Measurements from ENCODE around the gene CLIP1. TPM values are rescaled to one million over a fixed set of nuclear protein-coding genes. Genes with fewer than 3 reads are reported as not detected.
A peak's percentile ranks its signal among the peaks of the same experiment; 100 is the strongest.
"Not testable (repeated sequence)": the region's sequence is repeated elsewhere in the genome, so short reads cannot be mapped to it uniquely, and the experiment has no call there.

CLIP1 gene
- total RNA-seq, 1 donor from 2014 or later = 114 TPM

DNA sequence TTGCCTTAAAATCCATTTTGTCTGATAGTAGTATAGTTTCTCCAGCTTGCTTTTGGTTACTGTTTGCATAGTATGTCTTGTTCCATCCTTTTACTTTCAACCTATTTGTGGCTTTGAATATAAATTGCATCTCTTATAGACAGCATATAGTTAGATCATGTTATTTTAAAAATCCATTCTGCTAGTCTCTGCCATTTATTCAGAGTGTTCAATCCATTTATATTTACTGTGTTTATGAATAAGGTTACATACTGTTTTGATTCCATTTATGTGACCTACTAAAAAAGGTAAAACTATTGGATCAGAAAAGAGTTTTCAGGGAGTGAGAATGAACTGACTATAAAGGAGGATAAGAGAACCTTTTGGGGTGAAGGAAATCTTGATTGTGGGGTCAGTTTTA is 126.6 kb downstream of the CLIP1 start:
- intact Hi-C loops (cut with DNase I) = no loop called here
- ATAC-seq (no peak), DNase-seq (ENCODE audit: low spot score) (no peak)

GRCh38 chr12:122293081-122293480 is 129.4 kb downstream of the CLIP1 start:
- no peak for DNase-seq (ENCODE audit: low spot score)
- intact Hi-C loops (cut with DNase I) = no loop called here

DNA sequence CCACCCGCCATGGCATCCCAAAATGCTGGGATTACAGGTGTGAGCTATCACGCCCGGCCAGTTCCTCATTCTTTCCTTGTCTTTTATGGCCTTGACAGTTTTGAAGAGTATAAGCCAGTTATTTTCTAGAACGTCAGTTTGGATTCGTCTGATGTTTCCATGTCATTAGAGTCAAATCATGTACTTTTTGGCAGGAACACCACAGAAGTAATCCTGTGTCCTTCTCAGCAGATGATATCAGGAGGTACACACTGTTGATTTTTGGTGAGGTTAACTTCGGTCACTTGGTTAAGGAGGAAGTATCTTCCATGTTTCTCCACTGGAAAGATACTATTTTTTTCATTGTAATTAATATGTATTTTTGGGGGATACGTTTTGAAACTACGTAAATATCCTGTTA is 131.0 kb downstream of the CLIP1 start:
- intact Hi-C loops (cut with DNase I) = no loop called here
- ATAC-seq (no peak), DNase-seq (ENCODE audit: low spot score) (no peak)

More at GRCh38 chr12:122293081-122293480, 129.4 kb downstream of the CLIP1 start:
- no peak for ATAC-seq

GRCh38 chr12:122283680-122284079 is 138.8 kb downstream of the CLIP1 start:
- DNase-seq (ENCODE audit: low spot score) (no peak), ATAC-seq (no peak)
- intact Hi-C loops (cut with DNase I) = no loop called here

GRCh38 chr12:122282061-122282460 is 140.4 kb downstream of the CLIP1 start:
- ATAC-seq = no peak
- intact Hi-C loops (cut with DNase I) = no loop called here
- DNase-seq (ENCODE audit: low spot score) = no peak

DNA sequence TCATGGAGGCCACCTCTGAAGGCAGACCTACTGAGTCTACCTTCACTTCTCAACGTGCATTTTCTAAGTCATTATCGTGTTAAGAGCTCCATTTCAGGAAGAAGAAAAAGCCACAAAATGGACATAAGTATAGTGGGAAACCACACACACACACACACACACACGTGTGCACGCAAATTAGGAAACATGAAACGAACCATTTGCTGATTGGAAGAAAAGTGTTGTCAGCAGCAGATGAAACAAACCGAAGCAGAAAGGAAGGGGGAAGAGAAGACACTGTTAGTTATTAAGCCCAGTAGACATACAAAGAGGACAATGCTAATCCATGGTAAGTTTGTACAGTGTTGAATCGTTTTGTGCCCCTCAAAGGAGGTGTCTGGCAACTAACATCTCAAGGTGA is 146.2 kb downstream of the CLIP1 start:
- no peak for ATAC-seq
- intact Hi-C loops (cut with DNase I) = no loop called here
- DNase-seq (ENCODE audit: low spot score) = no peak

- intact Hi-C loops (cut with DNase I) = no loop called here
- ATAC-seq (no peak), DNase-seq (ENCODE audit: low spot score) (no peak)
Observed at GRCh38 chr12:122275459-122275858, 147.0 kb downstream of the CLIP1 start.

DNA sequence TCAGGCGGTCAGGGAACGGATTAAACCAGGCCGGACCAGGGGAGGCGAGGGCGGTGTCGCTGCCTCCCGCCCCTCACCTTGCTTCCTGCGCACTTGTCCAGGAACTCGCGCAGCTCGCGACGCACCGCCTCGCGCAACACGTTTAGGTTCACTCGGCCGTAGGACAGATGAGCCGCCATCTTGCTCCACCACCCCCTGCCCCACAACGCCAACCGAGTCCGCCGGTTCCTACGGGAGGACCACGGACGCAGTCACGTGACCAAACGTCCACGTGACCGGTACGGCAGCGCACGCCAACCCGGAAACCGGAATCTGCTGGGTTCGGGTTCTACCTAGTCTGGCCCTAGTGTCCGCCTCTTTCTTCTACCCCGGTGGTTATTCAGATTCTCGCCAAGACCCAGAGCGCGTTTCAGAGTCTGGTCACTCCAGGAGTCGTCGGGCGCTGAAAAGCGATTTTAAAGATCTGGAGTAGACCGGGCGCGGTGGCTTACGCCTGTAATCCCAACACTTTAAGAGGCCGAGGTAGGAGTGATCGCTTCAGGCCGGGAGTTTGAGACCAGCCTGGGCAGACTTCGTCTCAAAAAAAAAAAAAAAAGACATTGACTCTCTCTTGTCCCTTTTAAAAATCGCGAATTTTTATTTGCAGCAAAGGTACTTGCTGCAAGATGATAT is 156.1 kb downstream of the CLIP1 start, which contains the start of gene VPS33A:
Gene VPS33A, minus strand, starts transcription at position 265 of the 672 bp plus-strand sequence. Its CDS starts 86 bp downstream, at position 179.
- intact Hi-C loops (cut with DNase I) = no loop called here
- peak; percentile 98 for DNase-seq (ENCODE audit: low spot score)
- peak; percentile 100 for ATAC-seq

- DNase-seq (ENCODE audit: low spot score) (no peak), ATAC-seq (peak; percentile 63)
- intact Hi-C loops (cut with DNase I) = no loop called here
Observed at GRCh38 chr12:122265886-122266229, 156.6 kb downstream of the CLIP1 start.

DNA sequence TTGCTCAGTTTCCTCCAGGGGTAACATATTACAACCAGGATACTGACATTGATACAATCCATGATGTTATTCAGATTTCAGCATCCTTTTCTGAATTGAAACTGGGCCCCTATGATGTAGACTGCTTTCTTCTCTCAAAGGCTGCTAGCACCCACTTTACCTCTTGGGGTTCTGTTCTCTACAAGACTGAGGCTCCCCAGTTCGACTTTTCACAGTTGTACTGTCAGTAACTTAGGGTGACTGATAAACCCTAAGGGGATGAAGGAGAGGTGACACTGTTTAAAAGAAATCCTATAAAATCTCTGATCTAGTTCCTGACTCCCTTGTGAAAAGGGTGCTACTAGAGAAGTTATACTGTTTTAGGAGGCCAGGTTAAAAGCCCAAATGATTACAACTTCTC is 157.0 kb downstream of the CLIP1 start:
- DNase-seq (ENCODE audit: low spot score) (no peak), ATAC-seq (no peak)
- intact Hi-C loops (cut with DNase I) = no loop called here

DNA sequence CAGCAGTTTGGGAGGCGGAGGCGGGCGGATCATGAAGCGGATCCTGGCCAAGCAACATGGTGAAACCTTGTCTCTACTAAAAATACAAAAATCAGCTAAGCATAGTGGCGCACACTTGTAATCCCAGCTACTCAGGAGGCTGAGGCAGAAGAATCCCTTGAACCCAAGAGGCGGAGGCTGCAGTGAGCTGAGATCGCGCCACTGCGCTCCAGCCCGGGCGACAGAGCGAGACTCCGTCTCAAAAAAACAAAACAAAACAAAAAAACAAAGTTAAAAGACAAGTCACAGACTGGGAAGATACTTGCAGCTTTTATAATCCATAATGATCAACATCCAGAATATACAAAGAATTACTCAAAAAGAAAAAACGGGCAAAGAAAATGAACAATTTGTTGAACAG is 161.7 kb downstream of the CLIP1 start:
- intact Hi-C loops (cut with DNase I); ATAC-seq; DNase-seq (ENCODE audit: low spot score): not testable (repeated sequence)

DNA sequence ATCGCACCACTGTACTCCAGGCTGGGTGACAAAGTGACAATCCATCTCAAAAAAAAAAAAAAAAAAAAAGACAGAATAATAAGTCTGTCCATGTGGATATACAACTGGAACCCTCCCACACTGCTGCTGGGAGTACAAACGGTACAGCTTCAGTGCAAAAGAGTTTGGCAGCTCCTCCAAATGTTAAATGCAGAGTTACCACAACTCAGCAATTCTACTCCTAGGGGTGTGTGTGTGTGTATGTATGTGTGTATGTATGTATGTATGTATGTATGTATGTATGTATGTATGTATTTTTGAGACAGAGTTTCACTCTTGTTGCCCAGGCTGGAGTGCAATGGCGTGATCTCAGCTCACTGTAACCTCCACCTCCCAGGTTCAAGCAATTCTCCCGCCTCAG is 163.5 kb downstream of the CLIP1 start:
- ATAC-seq; intact Hi-C loops (cut with DNase I); DNase-seq (ENCODE audit: low spot score): not testable (repeated sequence)

- DNase-seq (ENCODE audit: low spot score); intact Hi-C loops (cut with DNase I); ATAC-seq: not testable (repeated sequence)
Observed at GRCh38 chr12:122258462-122258861, 164.0 kb downstream of the CLIP1 start.

- no peak for ATAC-seq
- no peak for DNase-seq (ENCODE audit: low spot score)
- intact Hi-C loops (cut with DNase I) = no loop called here
Observed at GRCh38 chr12:122250536-122250935, 171.9 kb downstream of the CLIP1 start.

DNA sequence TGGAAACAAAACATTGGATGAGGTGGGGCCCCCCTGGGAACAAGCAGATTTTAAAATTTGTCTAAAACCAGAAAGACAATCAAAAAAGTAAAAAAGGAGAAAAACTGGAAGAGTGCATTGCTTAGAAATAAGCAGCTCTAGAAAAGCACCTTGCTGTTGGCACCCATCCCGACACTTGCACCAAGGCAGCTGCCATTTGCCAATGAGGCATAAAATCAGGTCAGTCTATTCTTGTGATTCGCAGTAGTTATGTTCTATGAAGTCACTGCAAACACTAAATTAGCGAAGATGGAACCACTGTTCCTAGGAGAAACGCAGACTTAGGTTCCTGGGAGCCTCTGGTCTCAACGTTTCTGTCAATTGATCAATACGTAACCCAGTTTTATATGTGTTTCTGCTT is 172.4 kb downstream of the CLIP1 start:
- ATAC-seq (no peak), DNase-seq (ENCODE audit: low spot score) (no peak)

DNA sequence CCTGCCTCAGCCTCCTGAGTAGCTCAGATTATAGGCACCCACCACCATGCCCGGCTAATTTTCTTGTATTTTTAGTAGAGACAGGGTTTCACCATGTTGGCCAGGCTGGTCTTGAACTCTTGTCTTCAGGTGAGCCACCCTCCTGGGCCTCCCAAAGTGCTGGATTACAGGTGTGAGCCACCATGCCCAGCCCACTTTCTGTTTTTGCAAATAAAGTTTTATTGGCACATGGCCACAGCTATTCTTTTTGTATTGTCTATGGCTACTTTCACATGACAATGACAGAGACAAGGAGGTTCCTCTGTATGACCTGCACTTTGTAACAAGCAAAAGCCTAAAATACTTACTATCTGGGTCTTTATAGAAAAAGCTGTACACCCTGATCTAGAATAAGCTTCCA is 176.9 kb downstream of the CLIP1 start:
- DNase-seq (ENCODE audit: low spot score) = no peak
- intact Hi-C loops (cut with DNase I) = no loop called here
- ATAC-seq = no peak

More for the DNA sequence above, 172.4 kb downstream of the CLIP1 start:
- intact Hi-C loops (cut with DNase I) = no loop called here

DNA sequence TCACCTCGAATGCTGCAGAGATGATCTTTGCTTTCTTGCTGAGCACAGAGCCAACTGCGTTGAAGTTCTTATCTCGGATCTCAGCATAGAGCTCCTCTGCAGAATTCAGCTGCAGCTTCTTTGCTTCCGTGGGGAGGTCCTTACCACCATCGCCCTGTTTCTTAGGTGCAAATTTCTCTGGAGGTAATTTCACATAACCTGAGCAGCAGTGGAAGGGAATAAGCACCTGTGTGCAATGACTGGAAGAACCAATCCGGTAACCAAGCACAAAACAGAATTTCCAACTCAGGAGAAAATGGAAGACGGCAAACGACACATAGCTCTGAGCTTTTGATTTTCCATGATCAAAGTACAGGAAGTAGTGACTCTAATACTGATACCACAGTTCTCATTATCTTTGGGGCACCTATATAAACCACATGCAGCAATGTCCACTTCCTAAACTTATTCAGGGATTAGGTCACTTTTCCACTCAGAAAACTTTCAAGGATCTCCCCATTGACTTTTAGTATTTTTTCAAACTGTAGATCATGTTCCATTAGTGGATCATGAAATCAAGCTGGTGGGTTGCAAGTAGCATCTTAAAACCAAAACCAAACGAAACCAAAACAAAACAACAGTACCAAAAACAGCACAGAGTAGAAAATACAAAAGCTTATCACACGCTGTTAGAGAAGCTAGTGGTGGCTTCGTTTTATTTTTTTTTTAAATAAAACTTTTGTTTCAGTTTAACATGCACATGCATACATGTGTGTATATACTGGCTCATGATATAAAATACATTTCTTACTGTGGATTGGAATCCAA is 177.7 kb downstream of the CLIP1 start:
- ATAC-seq (no peak), DNase-seq (ENCODE audit: low spot score) (no peak)
- intact Hi-C loops (cut with DNase I) = no loop called here

GRCh38 chr12:122243965-122244364 is 178.5 kb downstream of the CLIP1 start:
- DNase-seq (ENCODE audit: low spot score) (no peak), ATAC-seq (no peak)
- intact Hi-C loops (cut with DNase I) = no loop called here

- intact Hi-C loops (cut with DNase I) = no loop called here
- ATAC-seq (no peak), DNase-seq (ENCODE audit: low spot score) (no peak)
Observed at GRCh38 chr12:122238861-122239260, 183.6 kb downstream of the CLIP1 start.

- ATAC-seq (no peak), DNase-seq (ENCODE audit: low spot score) (no peak)
- intact Hi-C loops (cut with DNase I) = no loop called here
Observed at GRCh38 chr12:122235741-122236140, 186.7 kb downstream of the CLIP1 start.
